Panc1 (cell line): ENCODE results near the gene GBP7. TPM values are rescaled to one million over a fixed set of nuclear protein-coding genes. Genes with fewer than 3 reads are reported as not detected.

Source experiments
- ATAC-seq: fragments of 200-7000 bp; cut with Tn5 transposase; 2 replicates; pipeline ENCODE4 v1.9.1; 2020; ENCODE audit warnings: mild to moderate bottlenecking, moderate library complexity
- BruUV-seq: library from RNA; stranded (reverse); fragments of 400-500 nt; replicated peaks from 2 replicates; lab custom pipeline; 2021; lab: Mats Ljungman, UMichigan
- CTCF ChIA-PET: fragments of 300-600 bp; sonication (Branson Sonifier 250); formaldehyde crosslinking; loops from one replicate; lab custom pipeline; 2022; ENCODE audit warnings: antibody characterized with exemption; lab: Charles Lee
- POLR2A ChIA-PET: fragments of 300-600 bp; sonication (Branson Sonifier 250); formaldehyde crosslinking; loops from one replicate; lab custom pipeline; 2022; ENCODE audit warnings: antibody characterized with exemption; lab: Charles Lee
- DNase-seq: peaks from one replicate; pipeline ENCODE4 v3.0.0-alpha.2; 2010; ENCODE audit warnings: low read depth, low spot score
- H3K27ac ChIP-seq: 2 replicates; pipeline ENCODE4 v1.5.1; 2011; ENCODE audit warnings: mild to moderate bottlenecking, low read length, inconsistent platforms
- H3K27me3 ChIP-seq: fragments of 200-500 bp; sonication (Bioruptor generic); 2 replicates; pipeline ENCODE4 v1.6.0; 2014; ENCODE audit warnings: low read length, inconsistent platforms; ENCODE audit not compliant: control insufficient read depth, insufficient read depth
- H3K36me3 ChIP-seq: fragments of 200-500 bp; sonication (Bioruptor generic); 2 replicates; pipeline ENCODE4 v1.5.1; 2014; ENCODE audit warnings: inconsistent platforms, mild to moderate bottlenecking, low read length, moderate library complexity; ENCODE audit not compliant: control insufficient read depth, insufficient read depth
- H3K4me1 ChIP-seq: 2 replicates; pipeline ENCODE4 v1.5.1; 2011; ENCODE audit warnings: inconsistent platforms, mild to moderate bottlenecking, low read length, moderate library complexity; ENCODE audit not compliant: control insufficient read depth, insufficient read depth
- H3K4me3 ChIP-seq, 2 experiments: 2 replicates each; pipeline ENCODE4 v1.5.1; 2011 to 2012; ENCODE audit warnings: low read depth in 2 of 2, low read length in 2 of 2, mild to moderate bottlenecking in 2 of 2, inconsistent platforms in 1 of 2, moderate library complexity in 1 of 2
- H3K9me3 ChIP-seq: fragments of 200-500 bp; sonication (Bioruptor generic); 2 replicates; pipeline ENCODE4 v1.5.1; 2014; ENCODE audit warnings: low read depth, mild to moderate bottlenecking, inconsistent platforms, low read length, moderate library complexity; ENCODE audit not compliant: control insufficient read depth, insufficient read depth
- POLR2AphosphoS5 ChIP-seq: IDR thresholded peaks from 2 replicates; pipeline ENCODE4 v1.6.1; 2012; ENCODE audit warnings: mild to moderate bottlenecking, low read depth, low read length, moderate library complexity
- SIN3A ChIP-seq: IDR thresholded peaks from 2 replicates; pipeline ENCODE4 v1.6.1; 2012; ENCODE audit warnings: low read depth, mild to moderate bottlenecking, low read length, moderate library complexity, borderline replicate concordance; ENCODE audit not compliant: insufficient read depth
- TCF7L2 ChIP-seq: IDR thresholded peaks from 2 replicates; pipeline ENCODE4 v1.6.1; 2011; ENCODE audit warnings: mild to moderate bottlenecking, low read depth, low read length, inconsistent platforms
- in situ Hi-C: cut with HindIII; loops from 2 replicates; pipeline ENCODE4 v1.10.0; 2016; ENCODE audit warnings: low sequenced_read_pairs, low pct_unique_long_range_greater_than_20kb
- intact Hi-C: fragments of 100-400 bp; cut with micrococcal nuclease; formaldehyde crosslinking; loops from one replicate; pipeline ENCODE4 v1.10.0; 2022; ENCODE audit not compliant: unreplicated experiment
- total RNA-seq: library from RNA; stranded (reverse); gene quantifications from one replicate; pipeline ENCODE4 v1.2.1, GENCODE V29; 2021; ENCODE audit not compliant: unreplicated experiment
- TF ChIP-seq, protein P1 (sequence below): fragments of 450-650 bp; IDR thresholded peaks from 2 replicates; pipeline ENCODE4 v1.5.1; 2017; ENCODE audit warnings: mild to moderate bottlenecking
- TF ChIP-seq, protein P2 (sequence below), 2 experiments: IDR thresholded peaks; 2 replicates each; pipeline ENCODE4 v1.6.1; 2011 to 2012; ENCODE audit warnings: low read depth in 2 of 2, control low read depth in 1 of 2, low read length in 1 of 2, mild to moderate bottlenecking in 1 of 2, moderate library complexity in 1 of 2; ENCODE audit not compliant: insufficient read depth in 1 of 2

Gene GBP7
- total RNA-seq, 1 experiment from 2014 or later, result not detected

DNA sequence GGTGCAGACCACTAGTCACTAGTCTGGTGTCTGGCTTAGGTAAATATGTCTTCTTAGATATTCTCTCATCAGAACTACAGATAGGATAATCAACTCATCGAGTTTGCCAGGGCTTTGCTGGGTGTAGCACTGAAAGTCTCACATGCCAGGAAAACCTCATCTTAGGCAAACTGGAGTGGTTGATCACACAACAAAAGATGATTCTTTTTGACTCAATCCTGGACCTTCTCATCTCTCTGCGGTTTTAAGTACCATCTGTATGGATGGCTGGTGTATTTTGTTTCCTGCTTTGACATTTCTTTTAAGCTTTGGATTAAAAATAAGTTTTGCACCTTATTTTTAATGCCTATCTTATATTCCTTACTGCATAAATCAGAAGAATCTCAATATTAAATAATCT, 61.1 kb downstream of the GBP7 start:
- no TSS peak for BruUV-seq
- POLR2A ChIA-PET, result no interaction called here
- ATAC-seq, result no peak
- TF ChIP-seq, protein P1, sequence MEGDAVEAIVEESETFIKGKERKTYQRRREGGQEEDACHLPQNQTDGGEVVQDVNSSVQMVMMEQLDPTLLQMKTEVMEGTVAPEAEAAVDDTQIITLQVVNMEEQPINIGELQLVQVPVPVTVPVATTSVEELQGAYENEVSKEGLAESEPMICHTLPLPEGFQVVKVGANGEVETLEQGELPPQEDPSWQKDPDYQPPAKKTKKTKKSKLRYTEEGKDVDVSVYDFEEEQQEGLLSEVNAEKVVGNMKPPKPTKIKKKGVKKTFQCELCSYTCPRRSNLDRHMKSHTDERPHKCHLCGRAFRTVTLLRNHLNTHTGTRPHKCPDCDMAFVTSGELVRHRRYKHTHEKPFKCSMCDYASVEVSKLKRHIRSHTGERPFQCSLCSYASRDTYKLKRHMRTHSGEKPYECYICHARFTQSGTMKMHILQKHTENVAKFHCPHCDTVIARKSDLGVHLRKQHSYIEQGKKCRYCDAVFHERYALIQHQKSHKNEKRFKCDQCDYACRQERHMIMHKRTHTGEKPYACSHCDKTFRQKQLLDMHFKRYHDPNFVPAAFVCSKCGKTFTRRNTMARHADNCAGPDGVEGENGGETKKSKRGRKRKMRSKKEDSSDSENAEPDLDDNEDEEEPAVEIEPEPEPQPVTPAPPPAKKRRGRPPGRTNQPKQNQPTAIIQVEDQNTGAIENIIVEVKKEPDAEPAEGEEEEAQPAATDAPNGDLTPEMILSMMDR, result no peak
- no peak for TF ChIP-seq POLR2AphosphoS5
- no peaks in the 10 kb centered on the region for H3K9me3 ChIP-seq
- no peak for DNase-seq
- H3K36me3 ChIP-seq, result no peaks in the 10 kb centered on the region
- intact Hi-C loops, result no loop called here
- peaks cover 2% of the 10 kb centered on the region; the same call in 1 of the 2 replicates for H3K27me3 ChIP-seq
- CTCF ChIA-PET, result no interaction called here
- no peak overlapping the region for H3K4me3 ChIP-seq
- H3K27ac ChIP-seq, result no peak overlapping the region
- no peaks in the 10 kb centered on the region for H3K4me1 ChIP-seq
- in situ Hi-C loops, result no loop called here

DNA sequence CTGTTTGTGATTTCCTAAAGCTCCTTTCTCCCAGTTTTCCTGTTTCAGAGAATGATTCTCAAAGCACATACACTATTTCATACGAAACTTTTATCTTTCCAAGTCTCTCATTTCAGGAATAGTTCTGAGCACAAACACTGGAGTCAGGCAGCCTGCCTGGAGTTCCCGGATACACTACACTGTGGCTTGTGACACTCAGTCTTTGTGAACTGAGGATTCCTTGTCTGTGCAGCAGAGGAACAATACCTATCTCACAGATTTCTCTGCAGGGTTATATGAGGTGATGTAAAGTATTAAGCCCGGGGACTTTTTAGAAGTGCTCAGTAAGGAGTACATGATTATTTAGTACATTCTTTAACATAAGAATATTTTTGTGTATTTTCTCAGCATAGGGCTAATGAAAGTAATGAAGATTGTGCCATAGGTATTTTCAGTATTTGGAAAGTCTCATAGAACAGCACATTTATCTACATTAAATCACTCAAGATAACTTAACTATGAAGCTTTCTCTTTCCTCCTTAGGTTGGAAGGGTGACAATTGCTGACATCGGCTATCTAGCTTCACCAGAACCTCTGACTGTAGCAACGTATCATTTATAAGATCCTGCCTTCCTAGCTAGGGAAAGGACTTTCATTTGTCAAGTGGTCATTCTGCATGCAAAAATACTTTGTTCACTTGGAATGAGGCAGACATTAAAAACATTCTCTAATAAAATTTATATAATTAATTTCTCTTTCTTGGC, 62.8 kb downstream of the GBP7 start:
- ATAC-seq, result no peak
- ChIA-PET CTCF (no interaction called here), POLR2A (no interaction called here)
- DNase-seq, result no peak
- Histone ChIP-seq H3K4me1 (no peaks in the 10 kb centered on the region), H3K27ac (no peak overlapping the region), H3K9me3 (no peaks in the 10 kb centered on the region), H3K27me3 (peaks cover 2% of the 10 kb centered on the region; the same call in 1 of the 2 replicates), H3K4me3 (no peak overlapping the region), H3K36me3 (no peaks in the 10 kb centered on the region)
- TF ChIP-seq, protein P1, result no peak
- no peak for TF ChIP-seq SIN3A
- TF ChIP-seq, protein P2, sequence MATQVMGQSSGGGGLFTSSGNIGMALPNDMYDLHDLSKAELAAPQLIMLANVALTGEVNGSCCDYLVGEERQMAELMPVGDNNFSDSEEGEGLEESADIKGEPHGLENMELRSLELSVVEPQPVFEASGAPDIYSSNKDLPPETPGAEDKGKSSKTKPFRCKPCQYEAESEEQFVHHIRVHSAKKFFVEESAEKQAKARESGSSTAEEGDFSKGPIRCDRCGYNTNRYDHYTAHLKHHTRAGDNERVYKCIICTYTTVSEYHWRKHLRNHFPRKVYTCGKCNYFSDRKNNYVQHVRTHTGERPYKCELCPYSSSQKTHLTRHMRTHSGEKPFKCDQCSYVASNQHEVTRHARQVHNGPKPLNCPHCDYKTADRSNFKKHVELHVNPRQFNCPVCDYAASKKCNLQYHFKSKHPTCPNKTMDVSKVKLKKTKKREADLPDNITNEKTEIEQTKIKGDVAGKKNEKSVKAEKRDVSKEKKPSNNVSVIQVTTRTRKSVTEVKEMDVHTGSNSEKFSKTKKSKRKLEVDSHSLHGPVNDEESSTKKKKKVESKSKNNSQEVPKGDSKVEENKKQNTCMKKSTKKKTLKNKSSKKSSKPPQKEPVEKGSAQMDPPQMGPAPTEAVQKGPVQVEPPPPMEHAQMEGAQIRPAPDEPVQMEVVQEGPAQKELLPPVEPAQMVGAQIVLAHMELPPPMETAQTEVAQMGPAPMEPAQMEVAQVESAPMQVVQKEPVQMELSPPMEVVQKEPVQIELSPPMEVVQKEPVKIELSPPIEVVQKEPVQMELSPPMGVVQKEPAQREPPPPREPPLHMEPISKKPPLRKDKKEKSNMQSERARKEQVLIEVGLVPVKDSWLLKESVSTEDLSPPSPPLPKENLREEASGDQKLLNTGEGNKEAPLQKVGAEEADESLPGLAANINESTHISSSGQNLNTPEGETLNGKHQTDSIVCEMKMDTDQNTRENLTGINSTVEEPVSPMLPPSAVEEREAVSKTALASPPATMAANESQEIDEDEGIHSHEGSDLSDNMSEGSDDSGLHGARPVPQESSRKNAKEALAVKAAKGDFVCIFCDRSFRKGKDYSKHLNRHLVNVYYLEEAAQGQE (IDR thresholded peaks at IDR 0.05; ENCODE audit: insufficient read depth in 1 of 2, low read depth in 2 of 2, low read length in 1 of 2), result no peak
- TF ChIP-seq POLR2AphosphoS5, result no peak
- no peak for TF ChIP-seq TCF7L2
- in situ Hi-C loops (no loop called here), intact Hi-C loops (no loop called here)
- BruUV-seq, result no TSS peak
